Fibroblast of lung (primary cell): Measurements from ENCODE around the gene LYL1. TPM values are rescaled to one million over a fixed set of nuclear protein-coding genes. Genes with fewer than 3 reads are reported as not detected.

Experiments used
- DNase-seq, 2 donors: peaks; one replicate each; pipeline versions ENCODE4 v3.0.0 to v3.0.0-alpha.2; 2010; ENCODE audit warnings: low read depth in 2 of 2
- H2AFZ ChIP-seq: 2 replicates; pipeline ENCODE4 v1.5.1; 2012; ENCODE audit warnings: low read length, control low read depth, inconsistent platforms
- H3K27ac ChIP-seq: 2 replicates; pipeline ENCODE4 v1.5.1; 2011; ENCODE audit warnings: low read length, control low read depth; ENCODE audit not compliant: insufficient read depth
- H3K27me3 ChIP-seq: 2 replicates; pipeline ENCODE4 v1.5.1; 2011; ENCODE audit warnings: mild to moderate bottlenecking, low read length; ENCODE audit not compliant: control insufficient read depth, insufficient read depth
- H3K36me3 ChIP-seq: 2 replicates; pipeline ENCODE4 v1.5.1; 2011; ENCODE audit warnings: low read length; ENCODE audit not compliant: control insufficient read depth, insufficient read depth
- H3K4me1 ChIP-seq: 2 replicates; pipeline ENCODE4 v1.5.1; 2011; ENCODE audit warnings: low read length; ENCODE audit not compliant: control insufficient read depth, insufficient read depth; ENCODE audit errors: extremely low read depth
- H3K4me2 ChIP-seq: 2 replicates; pipeline ENCODE4 v1.5.1; 2011; ENCODE audit warnings: low read length, control low read depth; ENCODE audit not compliant: insufficient read depth; ENCODE audit errors: extremely low read depth
- H3K4me3 ChIP-seq, 4 experiments: fragments of 200-600 bp in 1 of 4; sonication (generic) in 1 of 4; replicated peaks in 1 of 4; 2 replicates each; pipeline ENCODE4 v1.5.1; 2011 to 2016; ENCODE audit warnings: low read length in 4 of 4, low read depth in 3 of 4, mild to moderate bottlenecking in 3 of 4, control low read depth in 2 of 4, inconsistent platforms in 1 of 4, mixed read lengths in 1 of 4; ENCODE audit not compliant: insufficient read depth in 1 of 4; ENCODE audit errors: control extremely low read depth in 1 of 4
- H3K79me2 ChIP-seq: 2 replicates; pipeline ENCODE4 v1.5.1; 2012; ENCODE audit warnings: mild to moderate bottlenecking, low read length, inconsistent platforms; ENCODE audit not compliant: control insufficient read depth, insufficient read depth
- H3K9ac ChIP-seq: 2 replicates; pipeline ENCODE4 v1.5.1; 2011; ENCODE audit warnings: mild to moderate bottlenecking, low read length, control low read depth; ENCODE audit not compliant: insufficient read depth
- H3K9me3 ChIP-seq: 2 replicates; pipeline ENCODE4 v1.5.1; 2012; ENCODE audit warnings: low read depth, low read length; ENCODE audit not compliant: control insufficient read depth, insufficient read depth
- H4K20me1 ChIP-seq: 2 replicates; pipeline ENCODE4 v1.5.1; 2011; ENCODE audit warnings: low read length; ENCODE audit not compliant: control insufficient read depth, insufficient read depth; ENCODE audit errors: extremely low read depth
- CTCF ChIP-seq, 2 donors: IDR thresholded peaks in 1 of 2; conservative IDR thresholded peaks in 1 of 2; 1 replicate in 1 of 2; 2 replicates in 1 of 2; pipeline ENCODE4 v1.5.1; 2011 to 2012; ENCODE audit warnings: low read length in 2 of 2, control low read depth in 1 of 2, inconsistent platforms in 1 of 2, low read depth in 1 of 2, mild to moderate bottlenecking in 1 of 2
- EZH2 ChIP-seq: IDR thresholded peaks from 2 replicates; pipeline ENCODE4 v1.5.1; 2012; ENCODE audit warnings: low read length, control low read depth, mild to moderate bottlenecking; ENCODE audit errors: missing control alignments
- polyA plus RNA-seq, 2 donors: library from polyadenylated mRNA; depleted of rRNA in 1 of 2; stranded (reverse) in 1 of 2; unstranded in 1 of 2; fragments of >200 nt; gene quantifications; 2 replicates each; pipeline ENCODE4 v1.2.1, GENCODE V29; 2011 to 2012; ENCODE audit warnings: missing spikeins in 1 of 2
- total RNA-seq: library from RNA; depleted of rRNA; stranded (reverse); fragments of >200 nt; gene quantifications from 2 replicates; pipeline ENCODE4 v1.2.1, GENCODE V29; 2014

The LYL1 gene
- total and polyA plus RNA-seq, 2 donors (not counting 1 experiment from before 2014, with no cell fraction given) = 0.30 to 1.2 TPM

- peaks cover 8% of the 10 kb centered on the region for H3K4me1 ChIP-seq
- no peak overlapping the region for H3K4me3 ChIP-seq
- H3K9ac ChIP-seq = no peak overlapping the region
- H4K20me1 ChIP-seq = no peaks in the 10 kb centered on the region
- H3K36me3 ChIP-seq = peaks cover 4% of the 10 kb centered on the region
- no peaks in the 10 kb centered on the region for H3K27me3 ChIP-seq
- H3K9me3 ChIP-seq = no peaks in the 10 kb centered on the region
- TF ChIP-seq CTCF (conservative IDR thresholded peaks at IDR 0.05 in 1 of 2, IDR thresholded peaks at IDR 0.05 in 1 of 2; ENCODE audit: low read depth in 1 of 2, low read length in 2 of 2) (no peak), EZH2 (no peak)
- H2AFZ ChIP-seq = no peak overlapping the region
- no peak overlapping the region for H3K27ac ChIP-seq
- no peak overlapping the region for H3K4me2 ChIP-seq
- no peak for DNase-seq
- peaks cover 1% of the 10 kb centered on the region for H3K79me2 ChIP-seq
Observed at GRCh38 chr19:13094771-13095392, 7.8 kb downstream of the LYL1 start.

GRCh38 chr19:13094106-13094504, 8.6 kb downstream of the LYL1 start:
- peaks cover 8% of the 10 kb centered on the region for H3K4me1 ChIP-seq
- H4K20me1 ChIP-seq = no peaks in the 10 kb centered on the region
- peaks cover 6% of the 10 kb centered on the region for H3K36me3 ChIP-seq
- H3K4me2 ChIP-seq = no peak overlapping the region
- H3K27ac ChIP-seq = no peak overlapping the region
- no peak overlapping the region for H2AFZ ChIP-seq
- no peak for DNase-seq
- no peak overlapping the region for H3K9ac ChIP-seq
- peaks cover 1% of the 10 kb centered on the region for H3K79me2 ChIP-seq
- no peak overlapping the region for H3K4me3 ChIP-seq
- H3K9me3 ChIP-seq = no peaks in the 10 kb centered on the region
- no peaks in the 10 kb centered on the region for H3K27me3 ChIP-seq
- TF ChIP-seq EZH2 = no peak
- TF ChIP-seq CTCF (conservative IDR thresholded peaks at IDR 0.05 in 1 of 2, IDR thresholded peaks at IDR 0.05 in 1 of 2; ENCODE audit: low read depth in 1 of 2, low read length in 2 of 2) = no peak

GRCh38 chr19:13093407-13094105, 9.1 kb downstream of the LYL1 start:
- peaks cover 8% of the 10 kb centered on the region for H3K4me1 ChIP-seq
- H2AFZ ChIP-seq = no peak overlapping the region
- no peak overlapping the region for H3K4me3 ChIP-seq
- H4K20me1 ChIP-seq = no peaks in the 10 kb centered on the region
- peaks cover 7% of the 10 kb centered on the region for H3K36me3 ChIP-seq
- H3K4me2 ChIP-seq = no peak overlapping the region
- H3K27me3 ChIP-seq = no peaks in the 10 kb centered on the region
- TF ChIP-seq CTCF (conservative IDR thresholded peaks at IDR 0.05 in 1 of 2, IDR thresholded peaks at IDR 0.05 in 1 of 2; ENCODE audit: low read depth in 1 of 2, low read length in 2 of 2) (peak; percentile 84 to 88), EZH2 (no peak)
- DNase-seq = peak; percentile 80 to 83
- H3K9me3 ChIP-seq = no peaks in the 10 kb centered on the region
- H3K27ac ChIP-seq = no peak overlapping the region
- no peak overlapping the region for H3K9ac ChIP-seq
- H3K79me2 ChIP-seq = no peaks in the 10 kb centered on the region
